Activated CD8-positive, alpha-beta memory T cell treated with anti-CD3 and anti-CD28 coated beads, Interleukin-2, amount 50 U/mL, for 48 hours (primary cell): ENCODE measurements around the gene GLCCI1.

ENCODE experiments used
- DNase-seq: peaks from one replicate; pipeline ENCODE4 v3.0.0-alpha.2; 2020

The GLCCI1 gene

DNA sequence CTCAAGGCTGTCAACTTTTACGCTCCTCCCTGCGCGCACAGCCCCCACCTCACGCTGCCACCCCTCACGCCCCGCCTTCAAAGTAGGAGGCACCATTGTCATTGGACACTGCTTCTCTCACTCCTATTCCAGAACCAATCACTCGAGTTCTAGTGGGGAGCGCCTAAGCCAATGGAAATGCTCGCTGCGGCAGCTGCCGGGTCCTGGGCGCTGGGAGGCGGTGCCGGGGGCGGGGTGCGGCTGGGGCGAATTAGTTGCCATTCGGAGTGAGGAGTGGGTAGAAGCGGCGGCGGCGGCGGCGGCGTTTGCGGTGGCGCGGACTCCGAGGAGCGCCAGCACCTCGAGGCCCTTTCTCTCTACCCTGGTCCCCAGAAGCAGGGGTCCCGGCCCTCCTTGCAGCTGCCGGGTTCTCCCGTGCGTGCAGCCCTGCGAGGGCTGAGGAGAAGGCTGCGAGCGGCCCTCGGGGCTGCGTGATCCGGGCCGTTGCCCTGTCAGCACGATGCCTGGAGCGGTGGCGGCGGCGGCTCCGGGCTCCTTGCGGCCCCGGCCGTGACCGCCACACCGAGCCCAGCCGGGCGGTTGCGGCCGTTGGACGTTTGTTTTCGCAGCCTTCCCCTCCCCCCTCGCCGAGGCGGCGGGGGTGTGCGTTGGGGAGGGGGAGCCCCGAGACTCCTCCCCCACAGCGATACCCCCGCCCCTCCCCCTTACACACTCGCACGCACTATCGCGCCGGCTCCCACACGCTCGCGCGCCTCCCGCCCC, at the start of gene GLCCI1:
GLCCI1 (plus strand) TSS at position 253 of the 762 bp plus-strand sequence. CDS start 555 bp downstream, outside the sequence.
- DNase-seq = peak; percentile 94

GRCh38 chr7:7919449-7919945, 49.1 kb upstream of the GLCCI1 start:
- no peak for DNase-seq

DNA sequence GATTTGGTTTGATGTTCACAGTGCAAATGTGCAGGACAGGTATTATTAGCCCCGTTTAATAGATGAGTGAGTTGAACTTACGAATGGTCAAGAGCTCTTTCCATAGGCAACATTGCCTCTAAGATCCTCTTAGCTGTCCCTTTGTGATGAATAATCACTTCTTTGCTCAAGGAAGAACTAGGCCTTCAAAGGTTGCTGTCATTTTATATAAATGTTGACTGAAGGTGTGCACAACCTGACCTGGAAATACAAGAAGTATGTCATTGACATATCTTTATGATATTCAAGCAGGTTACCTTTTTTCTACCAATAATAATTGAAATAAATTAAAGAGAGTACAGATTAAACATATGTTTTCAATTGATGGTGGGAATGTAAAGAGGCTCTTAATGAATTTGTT, 48.5 kb upstream of the GLCCI1 start:
- no peak for DNase-seq

- no peak for DNase-seq
These were observed 48.1 kb upstream of the GLCCI1 start for GRCh38 chr7:7920481-7920880.

- DNase-seq = no peak
These were observed 46.8 kb upstream of the GLCCI1 start for GRCh38 chr7:7921830-7922229.

DNA sequence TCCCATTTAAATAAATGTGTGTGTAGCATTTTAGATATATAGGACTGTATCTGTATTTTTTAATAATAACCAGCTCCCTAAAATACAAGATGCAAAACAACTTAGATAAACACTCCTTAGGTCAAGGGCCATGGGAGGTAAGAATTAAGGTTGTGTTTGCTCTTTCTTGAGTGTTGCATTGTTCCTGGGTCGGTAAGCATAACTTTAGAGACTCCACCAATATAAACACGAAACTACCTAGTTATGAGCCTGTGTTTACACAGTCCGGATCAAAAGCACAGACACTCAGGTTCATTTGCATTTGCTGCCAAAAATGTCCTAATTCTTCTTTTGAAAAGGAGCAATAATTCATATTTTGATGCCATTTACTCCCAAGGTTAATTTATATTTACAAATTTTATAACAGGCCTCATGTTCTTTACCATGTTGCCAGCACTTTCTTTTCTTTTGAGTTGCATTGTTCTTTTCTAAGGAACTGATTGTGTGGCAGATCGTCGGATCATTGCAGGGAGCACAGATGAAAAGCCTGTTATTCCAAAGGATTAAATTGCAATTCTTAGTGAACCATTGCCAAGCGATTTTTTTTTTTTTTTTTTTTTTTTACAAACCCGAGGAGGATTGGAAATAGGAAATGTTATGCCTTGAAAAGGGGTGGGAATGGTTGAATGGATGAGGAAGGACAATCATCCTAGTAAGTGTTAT, 45.8 kb upstream of the GLCCI1 start:
- no peak for DNase-seq

GRCh38 chr7:7923818-7924217, 44.8 kb upstream of the GLCCI1 start:
- no peak for DNase-seq

DNA sequence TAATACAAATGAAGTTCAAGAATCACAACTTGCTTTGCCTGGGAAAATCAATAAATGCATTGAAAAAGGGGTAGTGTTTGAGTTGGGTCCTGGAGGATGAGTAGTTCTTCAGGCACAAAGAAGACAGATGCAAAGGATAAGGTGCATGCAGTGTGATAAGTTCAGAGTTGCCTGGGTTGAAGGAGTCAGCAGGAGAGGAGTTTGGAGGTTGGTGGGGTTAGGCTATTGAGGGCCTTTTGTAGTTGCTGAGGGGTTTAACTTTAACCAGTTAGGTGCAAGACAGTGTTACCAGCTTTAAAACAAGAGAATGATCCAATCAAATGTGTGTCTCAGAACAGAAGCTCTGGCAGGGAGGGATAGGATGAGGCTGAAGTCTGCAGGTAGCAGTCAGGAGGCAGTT, 44.3 kb upstream of the GLCCI1 start:
- DNase-seq = no peak

- no peak for DNase-seq
These were observed 37.0 kb upstream of the GLCCI1 start for GRCh38 chr7:7931626-7932025.

- DNase-seq = no peak
These were observed 36.0 kb upstream of the GLCCI1 start for GRCh38 chr7:7932553-7932952.

GRCh38 chr7:7933915-7934526, 34.6 kb upstream of the GLCCI1 start:
- DNase-seq = no peak

DNA sequence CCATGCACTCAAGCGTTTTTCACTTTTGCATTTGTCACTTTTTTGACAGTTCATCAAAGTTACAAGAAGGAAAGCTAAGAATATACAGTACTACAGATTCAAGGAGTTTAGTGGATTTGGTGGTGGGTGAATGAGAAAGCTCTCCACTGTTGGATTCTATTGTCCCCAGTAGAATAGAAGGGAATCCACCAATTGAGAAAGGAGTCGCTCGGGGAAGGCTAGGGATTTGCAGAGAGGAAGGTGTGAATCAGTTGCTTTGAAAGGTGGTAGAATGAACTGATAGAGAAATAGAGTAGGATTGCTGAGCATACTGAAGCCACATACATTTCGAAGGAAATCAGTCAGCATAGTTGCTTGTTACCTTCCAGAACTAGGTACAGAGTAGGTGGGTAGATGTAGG, 33.7 kb upstream of the GLCCI1 start:
- no peak for DNase-seq

GRCh38 chr7:7938471-7938870, 30.1 kb upstream of the GLCCI1 start:
- no peak for DNase-seq

DNA sequence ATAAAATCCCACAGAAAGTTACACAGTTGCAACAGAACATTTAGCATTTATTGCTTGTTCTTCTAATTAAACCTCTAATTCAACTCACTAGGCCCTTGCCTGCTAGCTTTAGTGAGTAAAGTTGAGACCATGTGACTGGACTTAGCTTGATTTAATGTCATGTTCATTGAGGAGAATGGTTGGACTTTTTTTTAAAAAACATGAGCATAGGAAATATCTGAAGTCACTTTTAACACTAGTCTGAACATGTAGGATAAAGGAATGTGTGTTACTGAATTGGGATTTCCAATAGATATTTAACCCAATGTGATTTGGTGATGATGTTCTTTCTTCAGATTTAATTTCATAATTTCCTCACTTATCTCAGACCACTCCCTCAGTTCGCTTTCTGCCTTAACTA, 24.6 kb upstream of the GLCCI1 start:
- DNase-seq = no peak

DNA sequence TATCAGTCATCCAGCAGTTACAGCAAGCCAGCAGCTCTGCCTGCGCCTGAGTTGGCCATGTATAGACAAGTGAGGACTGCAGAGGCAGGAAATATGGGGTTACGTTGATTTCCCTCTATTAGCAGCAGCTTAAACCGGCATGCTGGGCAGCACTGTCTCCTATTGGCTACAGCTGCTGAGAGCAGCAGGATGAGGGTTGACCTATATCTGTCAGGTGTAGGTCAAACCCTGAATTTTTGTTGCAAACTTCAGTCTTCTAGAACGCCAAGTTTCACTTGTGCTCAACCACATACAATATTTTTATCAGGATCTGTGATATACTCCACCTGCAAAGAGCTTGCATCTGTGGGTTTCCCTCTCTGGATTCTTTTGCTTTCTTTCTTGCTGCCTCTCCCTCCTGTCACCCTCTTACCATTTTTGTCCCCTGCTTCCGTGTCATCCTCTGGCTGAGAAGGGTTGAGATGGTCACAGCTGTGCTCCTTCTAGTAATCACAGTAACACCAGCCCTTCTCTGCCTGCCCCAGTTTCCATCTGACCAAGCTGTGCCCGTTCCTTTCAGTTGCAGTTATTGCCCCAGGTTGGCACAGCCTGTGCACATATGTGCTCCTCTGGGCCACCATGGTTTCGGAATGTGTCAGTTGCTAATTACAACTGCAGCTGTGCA, 23.8 kb upstream of the GLCCI1 start:
- DNase-seq = peak; percentile 62

GRCh38 chr7:7946486-7946885, 22.1 kb upstream of the GLCCI1 start:
- no peak for DNase-seq

DNA sequence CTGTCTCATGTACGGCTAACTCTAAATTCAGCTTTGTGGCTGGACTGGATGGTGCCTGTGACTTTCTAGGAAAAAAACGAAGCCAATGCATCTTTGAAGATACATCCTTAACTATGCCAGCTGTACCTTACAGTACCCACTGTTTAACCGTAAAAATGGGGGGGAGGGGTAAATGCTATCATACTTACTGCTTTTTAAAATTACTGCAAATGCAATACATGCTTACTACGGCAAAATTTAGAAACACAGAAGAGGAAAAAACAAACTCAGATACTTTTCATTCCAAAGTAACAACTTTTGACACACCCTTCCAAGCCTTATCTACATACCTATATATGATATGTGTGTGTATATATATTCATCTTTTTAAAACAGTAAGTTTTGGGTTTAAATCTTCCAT, 20.4 kb upstream of the GLCCI1 start:
- no peak for DNase-seq

DNA sequence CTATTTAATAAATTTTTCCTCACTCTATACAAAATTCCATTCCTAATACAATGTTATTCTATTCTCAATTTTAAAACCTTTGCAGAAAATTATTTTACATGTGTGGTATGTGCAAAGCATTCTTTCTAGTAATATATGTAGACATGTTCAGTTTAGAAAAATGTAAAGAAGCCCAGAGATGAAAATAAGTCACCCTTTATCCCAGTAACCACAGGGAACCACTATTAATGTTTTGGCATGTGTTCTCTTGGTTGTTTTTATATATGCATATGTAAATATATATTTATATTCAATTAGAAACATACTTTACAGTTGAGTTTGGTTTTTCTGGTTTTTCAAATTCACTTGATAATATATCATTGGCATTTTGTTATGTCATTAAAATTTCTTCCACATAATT, 14.8 kb upstream of the GLCCI1 start:
- DNase-seq = no peak

- no peak for DNase-seq
These were observed 12.0 kb upstream of the GLCCI1 start for GRCh38 chr7:7956531-7957128.

DNA sequence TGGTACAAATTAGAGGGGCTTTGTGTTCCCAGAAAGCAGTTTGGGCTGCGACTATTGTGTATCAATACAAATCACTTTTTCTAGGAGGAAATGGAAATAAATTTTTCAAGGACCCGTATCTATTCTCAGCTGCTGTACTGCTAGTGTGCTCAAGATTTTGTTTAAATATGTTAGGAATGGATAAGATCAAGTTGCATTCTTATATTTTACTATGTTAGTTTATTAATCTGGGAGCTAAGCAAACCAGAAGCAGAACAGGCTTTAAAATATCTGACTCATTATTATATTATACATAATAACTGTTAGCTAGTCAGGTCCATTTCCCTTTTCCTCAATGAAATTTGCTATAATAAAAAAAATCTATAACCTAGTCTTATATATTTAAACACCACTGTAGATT, 11.1 kb upstream of the GLCCI1 start:
- no peak for DNase-seq

DNA sequence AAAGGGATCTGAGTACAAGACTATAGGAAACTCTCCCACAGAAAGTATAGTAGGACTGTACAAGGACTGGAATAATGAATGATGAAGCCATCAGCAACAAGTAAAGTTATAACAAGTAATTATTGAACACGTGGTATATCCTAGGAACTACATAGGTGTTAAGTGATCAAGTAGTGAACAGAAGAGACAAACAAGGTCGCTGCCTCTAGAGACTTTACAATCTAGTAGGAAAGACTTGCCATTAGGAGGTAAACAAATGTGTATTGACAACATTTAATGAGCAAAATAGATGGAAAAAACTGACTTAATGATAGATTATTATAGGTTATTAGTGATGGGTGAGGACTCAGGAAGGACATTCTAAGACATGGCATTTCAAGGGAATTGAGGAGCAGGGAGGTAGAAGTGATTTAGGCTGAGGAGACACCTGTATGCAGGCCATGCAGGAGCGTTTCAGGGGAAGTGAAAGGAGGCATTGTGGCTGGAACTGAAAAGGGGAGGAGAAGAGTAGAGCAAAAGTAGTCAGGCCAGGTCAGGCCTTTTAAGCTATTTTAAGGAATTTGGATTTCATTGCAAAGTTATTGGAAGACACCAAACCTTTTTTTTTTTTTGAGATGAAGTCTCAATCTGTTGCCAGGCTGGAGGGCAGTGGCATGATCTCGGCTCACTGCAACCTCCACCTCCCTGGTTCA, 8.5 kb upstream of the GLCCI1 start:
- no peak for DNase-seq

DNA sequence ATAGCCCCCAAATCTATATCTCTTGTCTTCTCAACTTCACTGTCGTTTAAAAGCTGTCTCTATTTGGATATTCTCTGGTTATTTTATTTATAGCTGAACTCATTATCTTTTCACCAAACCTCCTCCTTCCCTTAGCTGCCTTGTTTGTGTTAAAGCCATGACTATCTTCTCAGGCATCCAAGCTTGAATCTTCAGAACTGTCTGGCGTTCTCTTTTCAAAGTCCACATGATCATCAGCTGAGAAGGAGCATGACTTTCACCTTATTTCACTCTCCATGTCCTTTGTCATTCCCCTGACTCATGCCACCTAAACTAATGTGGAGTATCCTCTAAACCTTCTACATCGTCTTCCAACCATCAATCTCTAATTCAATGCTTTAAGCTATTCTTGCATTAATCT, 5.7 kb upstream of the GLCCI1 start:
- DNase-seq = no peak
